Smooth muscle cell of the coronary artery (primary cell): ENCODE measurements around the gene GPR89B. TPM values are rescaled to one million over a fixed set of nuclear protein-coding genes. Genes with fewer than 3 reads are reported as not detected.

Experiments used
- total RNA-seq: library from RNA; depleted of rRNA; stranded (reverse); fragments of >200 nt; gene quantifications from 2 replicates; pipeline ENCODE4 v1.2.3, GENCODE V29; 2014; ENCODE audit warnings: low replicate concordance

GPR89B gene
- 16.4 and 18.4 TPM in 2 replicates for total RNA-seq

GRCh38 chr1:147928236-147929132 is at the start of gene GPR89B:
Gene GPR89B (plus strand): TSS chr1:147928420. CDS start chr1:147928537, 117 bp downstream.

GRCh38 chr1:147902253-147902845 is 25.9 kb upstream of the GPR89B start, which contains the start of gene GJA8:
Gene GJA8 (plus strand): TSS chr1:147902795. CDS start chr1:147907956, 5,161 bp downstream.

Other genes with a start within 250 kb of the GPR89B start
- 75.8 TPM in 1 of 2 replicates, not detected in the other for gene GJA5, start 167.8 kb upstream of the GPR89B start, total RNA-seq
- not detected in 2 replicates for gene GJA8, start 25.6 kb upstream of the GPR89B start, total RNA-seq
- 3.2 and 4.0 TPM in 2 replicates for gene NBPF11, start 223.9 kb downstream of the GPR89B start, total RNA-seq